HepG2 (cell line): ENCODE measurements around the gene ZNF582. TPM values are rescaled to one million over a fixed set of nuclear protein-coding genes. Genes with fewer than 3 reads are reported as not detected.

Experiments
- HOXD1 ChIP-seq: sonication (generic); formaldehyde crosslinking; IDR thresholded peaks from 2 replicates; pipeline ENCODE4 v1.5.0; 2020; ENCODE audit warnings: missing genetic modification reagents
- MAFF ChIP-seq: IDR thresholded peaks from 2 replicates; pipeline ENCODE4 v1.6.1; 2011; ENCODE audit warnings: low read depth, low read length, improper control_type of control experiment
- PLRG1 ChIP-seq: fragments of 450-650 bp; conservative IDR thresholded peaks from 2 replicates; pipeline ENCODE4 v1.6.1; 2016
- TEAD3 ChIP-seq: optimal IDR thresholded peaks from 2 replicates; pipeline ENCODE3; 2016; ENCODE audit warnings: borderline replicate concordance
- TP53 ChIP-seq: sonication (generic); formaldehyde crosslinking; conservative IDR thresholded peaks from 2 replicates; pipeline ENCODE4 v1.4.0; 2020; ENCODE audit warnings: missing genetic modification reagents
- ZNF263 ChIP-seq: sonication (generic); formaldehyde crosslinking; IDR thresholded peaks from 2 replicates; pipeline ENCODE4 v1.4.0; 2020; ENCODE audit warnings: missing genetic modification reagents
- ZNF644 ChIP-seq: IDR thresholded peaks from 2 replicates; pipeline ENCODE4 v1.6.1; 2016; ENCODE audit warnings: low read depth
- polyA plus RNA-seq, 8 experiments: library from polyadenylated mRNA; depleted of rRNA in 3 of 8; stranded (reverse) in 7 of 8; unstranded in 1 of 8; fragments of >200 nt; fragmentation: Illumina TruSeq in 4 of 8; extraction: Trizol in 4 of 8; gene quantifications; 2 replicates each; pipeline versions ENCODE4 v1.2.1 to v1.2.3, GENCODE V29; 2011 to 2016; ENCODE audit warnings: low read depth in 4 of 8, missing spikeins in 1 of 8, mixed read lengths in 1 of 8; ENCODE audit not compliant: insufficient read depth in 1 of 8
- total RNA-seq, 5 experiments: library from RNA; depleted of rRNA; stranded (reverse); fragments of >200 nt; fragmentation: Illumina TruSeq; extraction: Trizol; gene quantifications; 2 replicates each; pipeline ENCODE4 v1.2.3, GENCODE V29; 2016; ENCODE audit warnings: low read depth in 1 of 5
- TF ChIP-seq, protein P1 (sequence below): IDR thresholded peaks from 2 replicates; pipeline ENCODE4 v1.6.1; 2016; ENCODE audit warnings: control low read depth
- TF ChIP-seq, protein P2 (sequence below): sonication (generic); formaldehyde crosslinking; IDR thresholded peaks from 2 replicates; pipeline ENCODE4 v1.5.1; 2020; ENCODE audit warnings: mild to moderate bottlenecking, missing genetic modification reagents, borderline replicate concordance
- TF ChIP-seq, protein P3 (sequence below): sonication (generic); formaldehyde crosslinking; IDR thresholded peaks from 2 replicates; pipeline ENCODE4 v1.8.0; 2022; ENCODE audit warnings: missing genetic modification reagents, mild to moderate bottlenecking, borderline replicate concordance
- TF ChIP-seq, protein P4 (sequence below): IDR thresholded peaks from 2 replicates; pipeline ENCODE4 v1.6.1; 2016; ENCODE audit warnings: low read depth
- TF ChIP-seq, protein P5 (sequence below): sonication (generic); formaldehyde crosslinking; IDR thresholded peaks from 2 replicates; pipeline ENCODE4 v1.4.0; 2020; ENCODE audit warnings: missing genetic modification reagents
- TF ChIP-seq, protein P6 (sequence below): sonication (generic); formaldehyde crosslinking; IDR thresholded peaks from 2 replicates; pipeline ENCODE4 v1.5.1; 2020; ENCODE audit warnings: missing genetic modification reagents, mild to moderate bottlenecking, borderline replicate concordance
- TF ChIP-seq, protein P7 (sequence below): sonication (generic); formaldehyde crosslinking; IDR thresholded peaks from 2 replicates; pipeline ENCODE4 v1.4.0; 2020; ENCODE audit warnings: missing genetic modification reagents

Gene ZNF582
- total and polyA plus RNA-seq, 2 of the 13 experiments (the other 11 are each of a cell fraction or from before 2014, with no cell fraction given) = 0.83 to 1.6 TPM

DNA sequence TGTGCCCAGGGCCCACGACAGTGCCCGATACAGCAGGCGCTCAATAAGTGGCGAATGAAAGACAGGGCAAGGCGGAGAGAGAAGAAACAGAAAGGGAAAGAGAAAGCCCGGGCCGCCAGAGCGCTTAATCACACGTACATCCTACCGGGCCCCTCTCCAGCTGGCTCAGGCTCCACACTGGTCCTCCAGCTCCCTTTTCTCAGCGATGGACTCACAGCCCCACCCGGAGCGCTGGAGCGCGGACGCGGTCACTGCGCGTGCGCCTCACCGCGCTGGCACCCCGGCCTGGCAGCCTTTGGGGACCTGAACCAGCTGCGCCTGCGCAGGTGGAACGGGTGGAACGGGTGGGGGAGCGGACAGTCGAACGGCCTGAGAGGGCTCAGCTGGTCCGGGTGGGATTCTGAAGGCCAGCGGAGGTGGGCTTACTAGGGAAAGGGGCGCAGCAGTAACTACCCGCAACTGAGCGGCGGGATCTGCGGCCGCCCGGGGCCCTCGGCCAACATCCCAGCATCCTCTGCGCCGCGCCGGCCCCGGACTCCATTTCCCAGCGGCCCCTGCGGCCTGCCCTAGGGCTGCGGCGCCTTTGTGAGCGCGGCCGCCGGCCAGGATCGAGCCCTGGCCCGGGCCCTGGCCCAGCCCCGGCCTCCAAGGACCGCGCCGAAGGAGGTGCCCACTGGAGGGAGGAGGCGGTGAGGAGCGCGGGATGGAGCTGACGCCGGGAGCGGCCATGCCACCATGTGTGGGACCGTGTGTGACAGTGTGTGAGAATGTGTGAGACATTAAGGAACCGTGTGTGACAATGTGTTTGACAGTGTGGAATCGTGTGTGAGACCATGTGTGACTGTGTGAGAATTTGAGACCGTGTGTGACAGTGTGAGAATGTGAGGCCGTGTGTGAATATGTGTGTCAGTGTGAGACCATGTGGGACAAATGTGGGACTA is 10.7 kb upstream of the ZNF582 start, which contains the start of gene ZNF583 (continued):
- TF ChIP-seq, protein P1, sequence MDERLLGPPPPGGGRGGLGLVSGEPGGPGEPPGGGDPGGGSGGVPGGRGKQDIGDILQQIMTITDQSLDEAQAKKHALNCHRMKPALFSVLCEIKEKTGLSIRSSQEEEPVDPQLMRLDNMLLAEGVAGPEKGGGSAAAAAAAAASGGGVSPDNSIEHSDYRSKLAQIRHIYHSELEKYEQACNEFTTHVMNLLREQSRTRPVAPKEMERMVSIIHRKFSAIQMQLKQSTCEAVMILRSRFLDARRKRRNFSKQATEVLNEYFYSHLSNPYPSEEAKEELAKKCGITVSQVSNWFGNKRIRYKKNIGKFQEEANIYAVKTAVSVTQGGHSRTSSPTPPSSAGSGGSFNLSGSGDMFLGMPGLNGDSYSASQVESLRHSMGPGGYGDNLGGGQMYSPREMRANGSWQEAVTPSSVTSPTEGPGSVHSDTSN (CRISPR knock-in tag) = no peak
- TF ChIP-seq, protein P2, sequence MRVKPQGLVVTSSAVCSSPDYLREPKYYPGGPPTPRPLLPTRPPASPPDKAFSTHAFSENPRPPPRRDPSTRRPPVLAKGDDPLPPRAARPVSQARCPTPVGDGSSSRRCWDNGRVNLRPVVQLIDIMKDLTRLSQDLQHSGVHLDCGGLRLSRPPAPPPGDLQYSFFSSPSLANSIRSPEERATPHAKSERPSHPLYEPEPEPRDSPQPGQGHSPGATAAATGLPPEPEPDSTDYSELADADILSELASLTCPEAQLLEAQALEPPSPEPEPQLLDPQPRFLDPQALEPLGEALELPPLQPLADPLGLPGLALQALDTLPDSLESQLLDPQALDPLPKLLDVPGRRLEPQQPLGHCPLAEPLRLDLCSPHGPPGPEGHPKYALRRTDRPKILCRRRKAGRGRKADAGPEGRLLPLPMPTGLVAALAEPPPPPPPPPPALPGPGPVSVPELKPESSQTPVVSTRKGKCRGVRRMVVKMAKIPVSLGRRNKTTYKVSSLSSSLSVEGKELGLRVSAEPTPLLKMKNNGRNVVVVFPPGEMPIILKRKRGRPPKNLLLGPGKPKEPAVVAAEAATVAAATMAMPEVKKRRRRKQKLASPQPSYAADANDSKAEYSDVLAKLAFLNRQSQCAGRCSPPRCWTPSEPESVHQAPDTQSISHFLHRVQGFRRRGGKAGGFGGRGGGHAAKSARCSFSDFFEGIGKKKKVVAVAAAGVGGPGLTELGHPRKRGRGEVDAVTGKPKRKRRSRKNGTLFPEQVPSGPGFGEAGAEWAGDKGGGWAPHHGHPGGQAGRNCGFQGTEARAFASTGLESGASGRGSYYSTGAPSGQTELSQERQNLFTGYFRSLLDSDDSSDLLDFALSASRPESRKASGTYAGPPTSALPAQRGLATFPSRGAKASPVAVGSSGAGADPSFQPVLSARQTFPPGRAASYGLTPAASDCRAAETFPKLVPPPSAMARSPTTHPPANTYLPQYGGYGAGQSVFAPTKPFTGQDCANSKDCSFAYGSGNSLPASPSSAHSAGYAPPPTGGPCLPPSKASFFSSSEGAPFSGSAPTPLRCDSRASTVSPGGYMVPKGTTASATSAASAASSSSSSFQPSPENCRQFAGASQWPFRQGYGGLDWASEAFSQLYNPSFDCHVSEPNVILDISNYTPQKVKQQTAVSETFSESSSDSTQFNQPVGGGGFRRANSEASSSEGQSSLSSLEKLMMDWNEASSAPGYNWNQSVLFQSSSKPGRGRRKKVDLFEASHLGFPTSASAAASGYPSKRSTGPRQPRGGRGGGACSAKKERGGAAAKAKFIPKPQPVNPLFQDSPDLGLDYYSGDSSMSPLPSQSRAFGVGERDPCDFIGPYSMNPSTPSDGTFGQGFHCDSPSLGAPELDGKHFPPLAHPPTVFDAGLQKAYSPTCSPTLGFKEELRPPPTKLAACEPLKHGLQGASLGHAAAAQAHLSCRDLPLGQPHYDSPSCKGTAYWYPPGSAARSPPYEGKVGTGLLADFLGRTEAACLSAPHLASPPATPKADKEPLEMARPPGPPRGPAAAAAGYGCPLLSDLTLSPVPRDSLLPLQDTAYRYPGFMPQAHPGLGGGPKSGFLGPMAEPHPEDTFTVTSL (CRISPR knock-in tag) = no peak
- TF ChIP-seq ZNF263 (CRISPR knock-in tag) (peak; percentile 42; the same call in 1 of the 2 replicates), ZNF644 (CRISPR knock-in tag) (no peak), PLRG1 (no peak), HOXD1 (CRISPR knock-in tag) (0 out of 2 replicates have a peak, but pooled peaks have one; percentile 38), TP53 (CRISPR knock-in tag) (no peak; the same call in 1 of the 2 replicates), TEAD3 (CRISPR knock-in tag) (no peak), MAFF (no peak)
- TF ChIP-seq, protein P3, sequence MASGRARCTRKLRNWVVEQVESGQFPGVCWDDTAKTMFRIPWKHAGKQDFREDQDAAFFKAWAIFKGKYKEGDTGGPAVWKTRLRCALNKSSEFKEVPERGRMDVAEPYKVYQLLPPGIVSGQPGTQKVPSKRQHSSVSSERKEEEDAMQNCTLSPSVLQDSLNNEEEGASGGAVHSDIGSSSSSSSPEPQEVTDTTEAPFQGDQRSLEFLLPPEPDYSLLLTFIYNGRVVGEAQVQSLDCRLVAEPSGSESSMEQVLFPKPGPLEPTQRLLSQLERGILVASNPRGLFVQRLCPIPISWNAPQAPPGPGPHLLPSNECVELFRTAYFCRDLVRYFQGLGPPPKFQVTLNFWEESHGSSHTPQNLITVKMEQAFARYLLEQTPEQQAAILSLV (CRISPR knock-in tag) = peak; percentile 82; the same call in 1 of the 2 replicates
- TF ChIP-seq, protein P4, sequence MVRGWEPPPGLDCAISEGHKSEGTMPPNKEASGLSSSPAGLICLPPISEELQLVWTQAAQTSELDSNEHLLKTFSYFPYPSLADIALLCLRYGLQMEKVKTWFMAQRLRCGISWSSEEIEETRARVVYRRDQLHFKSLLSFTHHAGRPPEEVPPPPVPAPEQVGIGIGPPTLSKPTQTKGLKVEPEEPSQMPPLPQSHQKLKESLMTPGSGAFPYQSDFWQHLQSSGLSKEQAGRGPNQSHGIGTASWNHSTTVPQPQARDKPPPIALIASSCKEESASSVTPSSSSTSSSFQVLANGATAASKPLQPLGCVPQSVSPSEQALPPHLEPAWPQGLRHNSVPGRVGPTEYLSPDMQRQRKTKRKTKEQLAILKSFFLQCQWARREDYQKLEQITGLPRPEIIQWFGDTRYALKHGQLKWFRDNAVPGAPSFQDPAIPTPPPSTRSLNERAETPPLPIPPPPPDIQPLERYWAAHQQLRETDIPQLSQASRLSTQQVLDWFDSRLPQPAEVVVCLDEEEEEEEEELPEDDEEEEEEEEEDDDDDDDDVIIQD (CRISPR knock-in tag) = no peak
- TF ChIP-seq, protein P5, sequence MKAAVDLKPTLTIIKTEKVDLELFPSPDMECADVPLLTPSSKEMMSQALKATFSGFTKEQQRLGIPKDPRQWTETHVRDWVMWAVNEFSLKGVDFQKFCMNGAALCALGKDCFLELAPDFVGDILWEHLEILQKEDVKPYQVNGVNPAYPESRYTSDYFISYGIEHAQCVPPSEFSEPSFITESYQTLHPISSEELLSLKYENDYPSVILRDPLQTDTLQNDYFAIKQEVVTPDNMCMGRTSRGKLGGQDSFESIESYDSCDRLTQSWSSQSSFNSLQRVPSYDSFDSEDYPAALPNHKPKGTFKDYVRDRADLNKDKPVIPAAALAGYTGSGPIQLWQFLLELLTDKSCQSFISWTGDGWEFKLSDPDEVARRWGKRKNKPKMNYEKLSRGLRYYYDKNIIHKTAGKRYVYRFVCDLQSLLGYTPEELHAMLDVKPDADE = 0 out of 2 replicates have a peak, but pooled peaks have one; percentile 60
- TF ChIP-seq, protein P6, sequence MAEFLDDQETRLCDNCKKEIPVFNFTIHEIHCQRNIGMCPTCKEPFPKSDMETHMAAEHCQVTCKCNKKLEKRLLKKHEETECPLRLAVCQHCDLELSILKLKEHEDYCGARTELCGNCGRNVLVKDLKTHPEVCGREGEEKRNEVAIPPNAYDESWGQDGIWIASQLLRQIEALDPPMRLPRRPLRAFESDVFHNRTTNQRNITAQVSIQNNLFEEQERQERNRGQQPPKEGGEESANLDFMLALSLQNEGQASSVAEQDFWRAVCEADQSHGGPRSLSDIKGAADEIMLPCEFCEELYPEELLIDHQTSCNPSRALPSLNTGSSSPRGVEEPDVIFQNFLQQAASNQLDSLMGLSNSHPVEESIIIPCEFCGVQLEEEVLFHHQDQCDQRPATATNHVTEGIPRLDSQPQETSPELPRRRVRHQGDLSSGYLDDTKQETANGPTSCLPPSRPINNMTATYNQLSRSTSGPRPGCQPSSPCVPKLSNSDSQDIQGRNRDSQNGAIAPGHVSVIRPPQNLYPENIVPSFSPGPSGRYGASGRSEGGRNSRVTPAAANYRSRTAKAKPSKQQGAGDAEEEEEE = no peak
- TF ChIP-seq, protein P7, sequence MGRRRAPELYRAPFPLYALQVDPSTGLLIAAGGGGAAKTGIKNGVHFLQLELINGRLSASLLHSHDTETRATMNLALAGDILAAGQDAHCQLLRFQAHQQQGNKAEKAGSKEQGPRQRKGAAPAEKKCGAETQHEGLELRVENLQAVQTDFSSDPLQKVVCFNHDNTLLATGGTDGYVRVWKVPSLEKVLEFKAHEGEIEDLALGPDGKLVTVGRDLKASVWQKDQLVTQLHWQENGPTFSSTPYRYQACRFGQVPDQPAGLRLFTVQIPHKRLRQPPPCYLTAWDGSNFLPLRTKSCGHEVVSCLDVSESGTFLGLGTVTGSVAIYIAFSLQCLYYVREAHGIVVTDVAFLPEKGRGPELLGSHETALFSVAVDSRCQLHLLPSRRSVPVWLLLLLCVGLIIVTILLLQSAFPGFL (CRISPR knock-in tag) = peak; percentile 74; the same call in 1 of the 2 replicates
